BLaER1 (cell line): ENCODE results near the gene GABRB2.

ENCODE experiments used
- H3K27ac ChIP-seq: shearing (Covaris generic); formaldehyde crosslinking; 2 replicates; pipeline ENCODE4 v1.8.1; 2022
- H3K27me3 ChIP-seq: shearing (Covaris generic); formaldehyde crosslinking; 2 replicates; pipeline ENCODE4 v1.8.1; 2022
- H3K36me3 ChIP-seq: shearing (Covaris generic); formaldehyde crosslinking; 2 replicates; pipeline ENCODE4 v1.8.1; 2022
- H3K4me1 ChIP-seq: shearing (Covaris generic); formaldehyde crosslinking; 2 replicates; pipeline ENCODE4 v1.8.1; 2022
- H3K4me2 ChIP-seq: shearing (Covaris generic); formaldehyde crosslinking; 2 replicates; pipeline ENCODE4 v1.8.1; 2022
- H3K4me3 ChIP-seq: shearing (Covaris generic); formaldehyde crosslinking; 2 replicates; pipeline ENCODE4 v1.8.1; 2022
- H3K9ac ChIP-seq: shearing (Covaris generic); formaldehyde crosslinking; 2 replicates; pipeline ENCODE4 v1.8.1; 2022
- H3K9me3 ChIP-seq: shearing (Covaris generic); formaldehyde crosslinking; 2 replicates; pipeline ENCODE4 v1.8.1; 2022
- H4K20me1 ChIP-seq: shearing (Covaris generic); formaldehyde crosslinking; 2 replicates; pipeline ENCODE4 v1.8.1; 2022
- Cebpa-rat ChIP-seq: shearing (Covaris generic); IDR thresholded peaks from 2 replicates; pipeline ENCODE4 v1.8.1; 2022

The GABRB2 gene

DNA sequence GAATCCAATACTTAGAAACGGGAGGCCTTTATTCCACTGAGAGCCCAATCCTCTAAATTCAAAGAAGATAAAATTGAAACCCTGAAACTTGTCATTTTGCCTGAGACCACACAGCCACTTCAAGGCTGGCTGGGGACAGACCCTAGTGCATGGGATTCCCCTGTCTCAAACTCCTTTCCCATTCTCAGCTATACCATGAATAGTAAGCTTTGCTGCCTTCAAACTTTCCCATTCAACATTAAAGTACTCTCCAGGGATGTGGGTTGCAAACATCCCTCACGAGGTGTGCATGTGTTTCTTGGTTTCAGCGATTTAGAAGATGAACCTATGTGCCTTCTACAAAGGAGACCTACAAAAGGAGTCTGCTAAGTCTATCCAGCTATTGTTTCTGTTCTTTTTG is 64.6 kb downstream of the GABRB2 start:
- Histone ChIP-seq H3K4me2 (no peak overlapping the region), H4K20me1 (no peaks in the 10 kb centered on the region), H3K27ac (no peak overlapping the region), H3K4me3 (no peak overlapping the region), H3K4me1 (no peaks in the 10 kb centered on the region), H3K36me3 (no peaks in the 10 kb centered on the region), H3K27me3 (no peaks in the 10 kb centered on the region), H3K9ac (no peak overlapping the region), H3K9me3 (no peaks in the 10 kb centered on the region)
- no peak for TF ChIP-seq Cebpa-rat

DNA sequence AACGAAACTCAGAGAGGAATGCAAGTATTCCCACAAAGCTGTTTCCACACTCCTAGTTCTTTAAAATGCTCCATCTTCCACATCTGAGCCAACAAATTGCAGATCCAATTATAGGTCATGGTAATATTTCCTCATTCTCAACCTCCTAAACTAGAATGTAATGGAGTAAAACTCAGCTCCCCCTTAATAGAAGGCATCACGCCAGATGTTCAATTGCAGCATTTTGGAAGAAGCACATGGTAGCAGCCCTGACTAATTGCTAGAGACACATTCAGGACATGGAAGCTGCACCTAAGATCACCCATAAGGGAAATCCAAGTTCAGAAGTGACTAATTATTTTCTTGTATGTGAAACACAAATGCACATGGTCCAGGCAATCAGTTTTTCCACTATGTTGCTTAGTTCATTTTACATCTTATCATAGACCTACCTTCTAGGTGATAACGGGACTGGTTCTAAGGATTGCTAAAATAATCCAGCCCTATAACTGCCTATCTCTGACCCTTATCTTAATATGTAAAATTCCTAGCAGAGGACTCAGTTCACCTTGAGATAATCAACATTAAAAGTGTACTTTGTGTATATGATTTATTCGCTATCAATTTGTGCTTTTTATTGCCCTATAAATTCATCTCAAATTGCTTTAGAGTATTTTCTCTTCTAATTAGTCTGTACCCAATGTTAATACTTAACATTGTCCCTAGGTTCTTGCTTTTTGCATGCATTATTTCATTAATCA is 75.1 kb downstream of the GABRB2 start:
- H4K20me1 ChIP-seq = no peaks in the 10 kb centered on the region
- no peaks in the 10 kb centered on the region for H3K9me3 ChIP-seq
- H3K4me1 ChIP-seq = no peaks in the 10 kb centered on the region
- no peak overlapping the region for H3K4me2 ChIP-seq
- no peaks in the 10 kb centered on the region for H3K36me3 ChIP-seq
- H3K27me3 ChIP-seq = no peaks in the 10 kb centered on the region
- TF ChIP-seq Cebpa-rat = no peak
- no peak overlapping the region for H3K4me3 ChIP-seq
- no peak overlapping the region for H3K27ac ChIP-seq
- H3K9ac ChIP-seq = no peak overlapping the region

DNA sequence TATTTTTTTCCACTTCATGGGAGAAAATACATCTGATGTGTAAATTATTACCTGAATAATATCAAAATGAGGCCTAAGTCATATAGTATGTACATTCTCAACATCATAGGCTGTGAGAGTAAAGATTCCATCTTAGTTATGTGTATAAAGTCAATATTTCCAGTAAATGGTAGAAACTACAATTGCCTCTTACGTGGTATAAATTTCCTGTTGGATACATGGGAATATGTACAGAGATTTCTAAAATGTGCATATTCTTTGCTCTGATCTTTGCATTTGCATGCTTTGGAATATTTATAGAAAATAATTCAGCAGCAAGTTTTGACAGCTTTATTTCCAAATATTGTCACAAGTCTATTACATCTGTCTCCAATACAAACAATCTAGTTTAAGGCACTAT is 78.8 kb downstream of the GABRB2 start:
- no peak overlapping the region for H3K4me3 ChIP-seq
- no peak for TF ChIP-seq Cebpa-rat
- H4K20me1 ChIP-seq = no peaks in the 10 kb centered on the region
- no peak overlapping the region for H3K4me2 ChIP-seq
- H3K4me1 ChIP-seq = no peaks in the 10 kb centered on the region
- no peaks in the 10 kb centered on the region for H3K9me3 ChIP-seq
- H3K9ac ChIP-seq = no peak overlapping the region
- H3K27me3 ChIP-seq = no peaks in the 10 kb centered on the region
- H3K27ac ChIP-seq = no peak overlapping the region
- H3K36me3 ChIP-seq = no peaks in the 10 kb centered on the region

DNA sequence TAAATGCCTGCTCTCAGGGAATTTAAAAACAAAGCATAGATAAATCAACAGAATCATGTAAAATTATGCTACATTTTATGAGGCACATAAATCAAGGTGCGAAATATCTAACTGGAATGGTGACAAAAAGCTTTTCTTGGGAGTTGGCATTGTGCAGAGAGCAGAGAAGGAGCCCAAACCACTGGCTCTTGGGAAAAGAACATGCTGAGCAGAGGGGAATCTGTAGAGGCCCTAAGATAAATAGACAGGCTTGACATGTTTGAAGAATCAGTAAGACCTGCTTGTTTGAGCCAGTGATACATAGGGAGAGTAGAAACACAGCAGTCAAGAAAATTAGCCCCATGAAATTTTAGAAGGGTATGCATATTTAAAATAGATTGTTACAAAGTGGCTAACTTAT is 85.8 kb downstream of the GABRB2 start:
- Histone ChIP-seq H3K9me3 (no peaks in the 10 kb centered on the region), H3K27me3 (no peaks in the 10 kb centered on the region), H3K4me3 (no peak overlapping the region), H3K9ac (no peak overlapping the region), H3K4me1 (no peaks in the 10 kb centered on the region), H3K36me3 (no peaks in the 10 kb centered on the region), H4K20me1 (no peaks in the 10 kb centered on the region), H3K27ac (no peak overlapping the region), H3K4me2 (no peak overlapping the region)
- no peak for TF ChIP-seq Cebpa-rat

DNA sequence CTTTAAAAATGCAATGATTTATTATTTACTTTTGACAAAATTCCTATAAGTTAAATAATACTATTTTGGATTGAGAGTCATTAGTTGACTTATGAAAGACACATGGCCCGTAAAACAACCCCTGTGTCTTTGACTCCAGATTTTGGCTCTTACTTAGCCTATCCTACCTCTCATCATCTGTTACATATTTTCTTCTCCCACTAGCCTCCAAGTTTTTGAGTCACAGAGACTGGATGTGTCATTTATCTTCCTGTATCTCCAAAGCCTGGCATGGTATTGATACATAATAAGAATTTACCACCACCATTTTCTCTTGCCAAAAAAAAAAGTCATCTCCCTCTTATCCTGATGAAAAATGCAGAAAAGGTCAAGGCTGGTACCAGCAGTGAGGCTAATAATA is 99.9 kb downstream of the GABRB2 start:
- Histone ChIP-seq H3K36me3 (no peaks in the 10 kb centered on the region), H3K4me3 (no peak overlapping the region)

DNA sequence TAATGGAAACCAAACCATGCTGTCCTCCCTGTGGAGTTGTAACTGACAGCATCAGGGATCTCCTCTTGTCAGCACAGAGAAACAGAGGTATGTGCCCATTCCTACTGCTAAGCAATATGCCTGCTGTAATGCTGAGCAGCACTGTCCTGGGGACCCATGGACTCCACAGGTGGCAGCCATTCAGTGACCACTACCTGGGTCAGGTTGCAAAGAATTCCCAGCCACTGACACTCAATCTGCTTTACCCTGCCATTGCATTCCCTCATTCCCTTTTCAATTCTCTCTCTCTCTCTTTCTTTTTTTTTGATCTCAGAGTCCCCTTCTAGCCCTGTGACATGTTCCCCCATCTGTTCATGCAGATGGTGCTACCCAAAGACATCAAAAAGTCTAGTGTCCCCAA is 104.1 kb downstream of the GABRB2 start:
- no peak overlapping the region for H3K27ac ChIP-seq
- no peak overlapping the region for H3K4me3 ChIP-seq
- H3K27me3 ChIP-seq = no peaks in the 10 kb centered on the region
- no peak for TF ChIP-seq Cebpa-rat
- H4K20me1 ChIP-seq = no peaks in the 10 kb centered on the region
- no peaks in the 10 kb centered on the region for H3K36me3 ChIP-seq
- no peak overlapping the region for H3K9ac ChIP-seq
- H3K9me3 ChIP-seq = peaks cover 6% of the 10 kb centered on the region; the same call in 1 of the 2 replicates
- H3K4me2 ChIP-seq = no peak overlapping the region
- no peaks in the 10 kb centered on the region for H3K4me1 ChIP-seq

More for the DNA sequence above, 99.9 kb downstream of the GABRB2 start:
- Histone ChIP-seq H3K9me3 (no peaks in the 10 kb centered on the region), H3K27me3 (no peaks in the 10 kb centered on the region), H3K4me2 (no peak overlapping the region), H4K20me1 (no peaks in the 10 kb centered on the region), H3K27ac (no peak overlapping the region), H3K4me1 (no peaks in the 10 kb centered on the region), H3K9ac (no peak overlapping the region)
- TF ChIP-seq Cebpa-rat = no peak

DNA sequence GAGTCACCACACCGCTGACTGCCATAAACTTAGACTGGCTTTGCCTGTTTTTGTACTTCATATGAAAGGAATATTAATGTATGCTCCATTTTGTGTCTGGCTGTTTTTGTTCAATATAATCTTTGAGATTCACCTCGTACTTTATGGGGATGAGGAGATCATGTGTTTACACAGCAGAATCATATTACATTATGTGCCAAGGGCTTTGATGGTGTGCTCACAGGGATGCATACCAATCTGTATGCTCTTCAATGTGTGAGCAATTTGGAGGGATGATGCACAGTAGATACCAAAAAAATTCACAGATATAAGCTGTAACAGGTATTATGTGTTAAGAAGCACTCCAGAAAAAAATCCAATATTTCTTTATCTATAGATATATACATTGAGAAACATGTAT is 113.7 kb downstream of the GABRB2 start:
- no peak overlapping the region for H3K9ac ChIP-seq
- no peaks in the 10 kb centered on the region for H3K36me3 ChIP-seq
- H3K4me1 ChIP-seq = no peaks in the 10 kb centered on the region
- H3K4me3 ChIP-seq = no peak overlapping the region
- H4K20me1 ChIP-seq = no peaks in the 10 kb centered on the region
- H3K27ac ChIP-seq = no peak overlapping the region
- no peaks in the 10 kb centered on the region for H3K9me3 ChIP-seq
- H3K4me2 ChIP-seq = no peak overlapping the region
- no peak for TF ChIP-seq Cebpa-rat
- H3K27me3 ChIP-seq = no peaks in the 10 kb centered on the region

DNA sequence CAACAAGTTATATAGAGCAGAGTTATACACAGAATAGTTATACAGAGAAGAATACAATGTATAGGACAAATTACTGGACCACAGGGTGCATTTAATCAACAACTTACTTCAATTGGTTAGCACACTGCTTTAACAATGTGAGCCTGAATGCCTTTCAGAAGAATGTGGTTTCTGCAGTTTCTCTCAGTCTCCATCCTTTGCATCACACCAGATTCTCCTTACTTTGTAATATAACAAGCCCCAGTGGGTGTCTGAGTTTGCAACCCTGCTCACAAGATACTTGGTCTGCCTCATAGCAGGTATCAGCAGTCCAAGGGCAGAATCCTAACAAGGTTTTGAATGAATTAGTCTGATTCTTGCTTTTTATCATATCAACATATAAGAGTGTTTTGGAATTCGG is 114.6 kb downstream of the GABRB2 start:
- Histone ChIP-seq H3K9me3 (no peaks in the 10 kb centered on the region), H3K9ac (no peak overlapping the region), H3K4me2 (no peak overlapping the region), H3K27ac (no peak overlapping the region), H3K4me1 (no peaks in the 10 kb centered on the region), H3K27me3 (no peaks in the 10 kb centered on the region), H3K4me3 (no peak overlapping the region), H3K36me3 (no peaks in the 10 kb centered on the region), H4K20me1 (no peaks in the 10 kb centered on the region)
- no peak for TF ChIP-seq Cebpa-rat

DNA sequence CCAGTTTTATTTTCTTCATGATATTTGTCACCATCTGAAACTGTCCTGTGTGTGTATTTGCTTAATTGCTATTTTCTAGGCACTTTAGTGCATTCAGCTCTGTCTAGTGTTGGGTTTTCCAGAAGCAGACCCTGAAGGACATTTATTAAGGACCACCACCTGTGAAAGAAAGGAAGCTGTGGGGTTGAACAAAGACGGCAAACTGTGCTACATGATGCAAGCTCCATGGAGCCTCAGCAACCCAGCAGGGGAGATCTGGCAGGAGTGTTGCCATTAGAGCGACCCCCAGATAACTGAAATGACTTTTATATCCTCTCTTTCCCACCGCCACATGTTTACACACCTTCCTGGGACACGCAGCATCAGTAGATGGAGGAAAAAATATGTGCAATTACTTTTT is 125.5 kb downstream of the GABRB2 start:
- H3K4me3 ChIP-seq = no peak overlapping the region
- no peak for TF ChIP-seq Cebpa-rat
- peaks cover 10% of the 10 kb centered on the region for H3K9me3 ChIP-seq
- H3K27me3 ChIP-seq = no peaks in the 10 kb centered on the region
- H4K20me1 ChIP-seq = no peaks in the 10 kb centered on the region
- H3K36me3 ChIP-seq = no peaks in the 10 kb centered on the region
- H3K27ac ChIP-seq = no peak overlapping the region
- no peaks in the 10 kb centered on the region for H3K4me1 ChIP-seq
- H3K9ac ChIP-seq = no peak overlapping the region
- H3K4me2 ChIP-seq = no peak overlapping the region

DNA sequence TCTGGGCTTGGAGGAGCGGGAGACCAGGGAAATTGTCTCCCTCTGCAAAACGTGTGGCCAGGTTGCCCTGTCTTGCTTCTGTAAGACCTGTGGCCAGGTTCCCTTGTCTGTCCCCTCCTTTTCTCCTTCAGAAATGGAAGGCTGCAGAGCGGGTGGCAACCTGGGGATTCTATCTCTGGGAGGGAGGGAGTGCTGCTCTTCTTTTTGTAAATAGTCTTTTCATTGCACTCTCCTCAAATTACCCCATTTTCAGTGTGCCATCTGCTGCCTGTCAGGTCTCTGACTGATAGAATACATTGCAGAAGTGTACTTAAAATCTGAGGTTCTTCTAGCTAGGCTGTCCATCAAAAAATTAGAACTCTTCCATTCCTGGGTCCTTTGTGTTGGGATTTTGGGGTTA is 126.0 kb downstream of the GABRB2 start:
- TF ChIP-seq Cebpa-rat = no peak
- Histone ChIP-seq H3K4me2 (no peak overlapping the region), H3K27ac (no peak overlapping the region), H3K4me1 (no peaks in the 10 kb centered on the region), H3K27me3 (no peaks in the 10 kb centered on the region), H4K20me1 (no peaks in the 10 kb centered on the region), H3K9ac (no peak overlapping the region), H3K9me3 (peaks cover 10% of the 10 kb centered on the region), H3K36me3 (no peaks in the 10 kb centered on the region), H3K4me3 (no peak overlapping the region)

DNA sequence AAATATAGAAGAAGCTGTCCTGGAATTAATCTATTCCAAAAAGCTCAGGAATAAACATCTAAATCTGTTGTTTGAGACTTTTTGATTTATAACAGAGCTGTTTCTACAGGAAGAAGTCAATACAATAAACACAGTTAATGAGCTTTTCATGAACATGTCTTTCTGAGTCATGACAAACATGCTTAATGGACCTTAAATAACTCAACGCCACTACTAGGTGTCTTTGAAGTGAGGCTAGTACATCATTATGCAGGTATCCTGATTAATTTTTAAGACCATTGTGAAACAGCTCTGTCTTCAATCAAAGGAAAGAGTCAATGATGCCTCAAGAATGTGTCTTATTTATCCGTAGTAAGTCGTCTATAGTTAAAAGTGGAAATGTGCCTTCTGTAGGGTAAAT is 131.6 kb downstream of the GABRB2 start:
- Histone ChIP-seq H3K27me3 (no peaks in the 10 kb centered on the region), H3K27ac (no peak overlapping the region), H4K20me1 (no peaks in the 10 kb centered on the region), H3K4me1 (no peaks in the 10 kb centered on the region), H3K9me3 (no peaks in the 10 kb centered on the region), H3K36me3 (no peaks in the 10 kb centered on the region), H3K4me3 (no peak overlapping the region), H3K4me2 (no peak overlapping the region), H3K9ac (no peak overlapping the region)
- no peak for TF ChIP-seq Cebpa-rat
